Smooth muscle cell of the pulmonary artery (primary cell): ENCODE data around the gene EVI2A. TPM values are rescaled to one million over a fixed set of nuclear protein-coding genes. Genes with fewer than 3 reads are reported as not detected.

ENCODE experiments used
- total RNA-seq: library from RNA; depleted of rRNA; stranded (reverse); fragments of >200 nt; gene quantifications from 2 replicates; pipeline ENCODE4 v1.2.3, GENCODE V29; 2014

The EVI2A gene
- 1.4 and 2.5 TPM in 2 replicates for total RNA-seq

GRCh38 chr17:31321481-31321880 lies at the start of gene EVI2A:
Gene EVI2A (minus strand): TSS chr17:31321622. CDS start chr17:31319013, 2,609 bp downstream.

GRCh38 chr17:31313982-31314781 lies 7.2 kb downstream of the EVI2A start, which contains the start of gene EVI2B:
Gene EVI2B (minus strand): TSS chr17:31314054. CDS start chr17:31305609, 8,445 bp downstream.

GRCh38 chr17:31297090-31297489 lies 24.3 kb downstream of the EVI2A start, which contains the start of gene OMG:
Gene OMG (minus strand): TSS chr17:31297239. CDS start chr17:31296331, 908 bp downstream.

Other genes starting within 250 kb of the EVI2A start
- gene NF1, start 226.6 kb downstream of the EVI2A start, total RNA-seq = 79.4 and 98.5 TPM in 2 replicates
- 0.26 and 0.30 TPM in 2 replicates for gene OMG, start 24.4 kb downstream of the EVI2A start, total RNA-seq
- 0.07 and 0.13 TPM in 2 replicates for gene EVI2B, start 7.6 kb downstream of the EVI2A start, total RNA-seq
- 0.23 and 0.46 TPM in 2 replicates for gene RAB11FIP4, start 70.1 kb upstream of the EVI2A start, total RNA-seq